ENCODE measurements around the gene EEF2K.

Gene EEF2K

GRCh38 chr16:22316411-22316811 lies 110.3 kb downstream of the EEF2K start:
- H3K4me3 ChIP-seq (ENCODE audit: low read depth, low read length) = no peak overlapping the region
- no peak for TF ChIP-seq CTCF (IDR thresholded peaks at IDR 0.05; ENCODE audit: insufficient read depth, low read depth, low read length, missing control alignments)
- no peak for DNase-seq (ENCODE audit: low read depth)

- DNase-seq (ENCODE audit: low read depth) = no peak
- H3K4me3 ChIP-seq (ENCODE audit: low read depth, low read length) = no peak overlapping the region
- TF ChIP-seq CTCF (IDR thresholded peaks at IDR 0.05; ENCODE audit: insufficient read depth, low read depth, low read length, missing control alignments) = no peak
Measured at GRCh38 chr16:22317001-22317530, 111.0 kb downstream of the EEF2K start.

GRCh38 chr16:22317625-22318024 lies 111.5 kb downstream of the EEF2K start:
- TF ChIP-seq CTCF (IDR thresholded peaks at IDR 0.05; ENCODE audit: insufficient read depth, low read depth, low read length, missing control alignments) = no peak
- no peak overlapping the region for H3K4me3 ChIP-seq (ENCODE audit: low read depth, low read length)
- DNase-seq (ENCODE audit: low read depth) = no peak

GRCh38 chr16:22318690-22319358 lies 112.7 kb downstream of the EEF2K start:
- DNase-seq (ENCODE audit: low read depth) = peak; percentile 50
- no peak overlapping the region for H3K4me3 ChIP-seq (ENCODE audit: low read depth, low read length)
- TF ChIP-seq CTCF (IDR thresholded peaks at IDR 0.05; ENCODE audit: insufficient read depth, low read depth, low read length, missing control alignments) = peak; percentile 68

GRCh38 chr16:22320572-22321339 lies 114.7 kb downstream of the EEF2K start:
- no peak for TF ChIP-seq CTCF (IDR thresholded peaks at IDR 0.05; ENCODE audit: insufficient read depth, low read depth, low read length, missing control alignments)
- DNase-seq (ENCODE audit: low read depth) = no peak
- H3K4me3 ChIP-seq (ENCODE audit: low read depth, low read length) = no peak overlapping the region

- DNase-seq (ENCODE audit: low read depth) = peak; percentile 87
- TF ChIP-seq CTCF (IDR thresholded peaks at IDR 0.05; ENCODE audit: insufficient read depth, low read depth, low read length, missing control alignments) = peak; percentile 91
- H3K4me3 ChIP-seq (ENCODE audit: low read depth, low read length) = no peak overlapping the region
Measured at GRCh38 chr16:22321340-22322001, 115.4 kb downstream of the EEF2K start.
